Measurements from ENCODE around the gene GMDS. TPM values are rescaled to one million over a fixed set of nuclear protein-coding genes. Genes with fewer than 3 reads are reported as not detected.

GMDS gene
- total and polyA plus RNA-seq, 2 of the 8 experiments (the other 6 are each of a cell fraction or from before 2014, with no cell fraction given): 16.8 to 50.0 TPM

DNA sequence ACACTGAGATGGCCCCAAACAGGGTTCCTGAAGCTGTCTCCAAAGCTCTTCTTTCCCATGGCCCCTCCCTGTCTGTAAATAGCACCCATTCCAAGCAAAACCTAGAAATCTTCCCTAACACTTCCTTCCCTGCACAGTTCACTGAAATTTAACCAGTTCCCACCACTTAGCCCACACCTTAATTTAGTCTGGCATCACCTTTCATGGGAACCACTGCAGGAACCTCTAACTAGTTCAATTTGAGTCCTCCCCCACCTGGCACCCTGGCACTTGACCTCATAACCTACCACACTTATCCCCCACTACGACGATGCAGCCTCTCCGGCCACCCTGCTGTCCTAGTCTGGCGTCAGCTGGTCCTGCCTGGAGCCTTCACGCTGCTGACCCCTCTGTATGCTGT, 278.7 kb downstream of the GMDS start:
- Histone ChIP-seq H3K23me2 (ENCODE audit: low read depth, low read length) (no peaks in the 10 kb centered on the region), H3K18ac (ENCODE audit: extremely low read depth, low read length) (no peak overlapping the region), H3K9ac (replicated peaks in 1 of 4; ENCODE audit: extremely low read depth in 1 of 4, low read depth in 3 of 4, low read length in 3 of 4) (no peak overlapping the region), H4K91ac (replicated peaks; ENCODE audit: insufficient read length, low read length) (no peak overlapping the region), H3K79me1 (ENCODE audit: low read depth, low read length) (no peaks in the 10 kb centered on the region), H2BK12ac (ENCODE audit: low read depth, low read length) (peak overlapping the region; percentile 17; the same call in 1 of the 2 replicates), H2BK20ac (ENCODE audit: low read length) (no peak overlapping the region), H3K23ac (ENCODE audit: insufficient read length) (no peak overlapping the region), H2AFZ (ENCODE audit: low read length) (no peak overlapping the region), H3K56ac (replicated peaks; ENCODE audit: insufficient read length, low read depth, low read length) (no peak overlapping the region), H3K14ac (ENCODE audit: insufficient read length) (no peak overlapping the region), H4K20me1 (replicated peaks in 1 of 2; ENCODE audit: control insufficient read depth in 1 of 2, insufficient read depth in 2 of 2, low read length in 2 of 2) (no peaks in the 10 kb centered on the region), H2AK5ac (ENCODE audit: low read depth, low read length) (no peak overlapping the region), H3K79me2 (ENCODE audit: control insufficient read depth in 1 of 2, insufficient read depth in 2 of 2, low read length in 2 of 2) (no peaks in the 10 kb centered on the region), H3K4me2 (ENCODE audit: insufficient read depth in 1 of 2, low read depth in 2 of 2, low read length in 2 of 2) (no peak overlapping the region), H3K4me3 (ENCODE audit: extremely low read depth in 1 of 4, insufficient read depth in 2 of 4, low read depth in 3 of 4, low read length in 4 of 4) (no peak overlapping the region), H4K5ac (ENCODE audit: insufficient read length, low read depth, low read length) (no peak overlapping the region), H3K4ac (replicated peaks; ENCODE audit: insufficient read length, low read depth, low read length) (no peak overlapping the region), H2BK15ac (ENCODE audit: low read length) (no peak overlapping the region), H3K27me3 (replicated peaks in 1 of 4; ENCODE audit: control insufficient read depth in 3 of 4, extremely low read depth in 1 of 4, insufficient read depth in 3 of 4, low read length in 3 of 4) (no peaks in the 10 kb centered on the region), H2BK5ac (ENCODE audit: low read depth, low read length) (no peak overlapping the region), H2BK120ac (replicated peaks; ENCODE audit: low read depth, low read length) (no peak overlapping the region), H3K4me1 (replicated peaks in 1 of 4; ENCODE audit: control insufficient read depth in 3 of 4, insufficient read depth in 4 of 4, low read length in 3 of 4) (peaks cover 0 to 4% (median 0%) of the 10 kb centered on the region in 4 experiments; a peak in 1 of 7 replicates), H3K36me3 (ENCODE audit: control insufficient read depth in 2 of 4, insufficient read depth in 4 of 4, low read length in 3 of 4) (no peaks in the 10 kb centered on the region), H3K27ac (ENCODE audit: low read depth, low read length) (no peak overlapping the region), H4K8ac (ENCODE audit: extremely low read depth, insufficient read depth, low read length) (no peak overlapping the region), H3K9me3 (ENCODE audit: insufficient read depth in 2 of 2, low read depth in 1 of 2, low read length in 1 of 2) (no peaks in the 10 kb centered on the region)
- TF ChIP-seq, protein P1, sequence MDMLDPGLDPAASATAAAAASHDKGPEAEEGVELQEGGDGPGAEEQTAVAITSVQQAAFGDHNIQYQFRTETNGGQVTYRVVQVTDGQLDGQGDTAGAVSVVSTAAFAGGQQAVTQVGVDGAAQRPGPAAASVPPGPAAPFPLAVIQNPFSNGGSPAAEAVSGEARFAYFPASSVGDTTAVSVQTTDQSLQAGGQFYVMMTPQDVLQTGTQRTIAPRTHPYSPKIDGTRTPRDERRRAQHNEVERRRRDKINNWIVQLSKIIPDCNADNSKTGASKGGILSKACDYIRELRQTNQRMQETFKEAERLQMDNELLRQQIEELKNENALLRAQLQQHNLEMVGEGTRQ (IDR thresholded peaks at IDR 0.05; ENCODE audit: low read length): no peak
- TF ChIP-seq SIN3A (conservative IDR thresholded peaks at IDR 0.05 in 1 of 2, IDR thresholded peaks at IDR 0.05 in 1 of 2; ENCODE audit: low read depth in 1 of 2, low read length in 2 of 2) (no peak), GABPA (IDR thresholded peaks at IDR 0.05; ENCODE audit: borderline replicate concordance, insufficient read depth, low read length) (no peak), JUND (IDR thresholded peaks at IDR 0.05; ENCODE audit: low read length) (no peak), BRCA1 (IDR thresholded peaks at IDR 0.05; ENCODE audit: low read depth, low read length) (no peak), POLR2AphosphoS5 (IDR thresholded peaks at IDR 0.05; ENCODE audit: low read depth, low read length) (no peak), NRF1 (IDR thresholded peaks at IDR 0.05; ENCODE audit: low read depth, low read length) (no peak), KDM5A (IDR thresholded peaks at IDR 0.05; ENCODE audit: low read length) (no peak)
- POLR2A ChIA-PET (ENCODE audit: partially characterized antibody): no interaction called here
- FAIRE-seq: no peak
- CTCF ChIA-PET (ENCODE audit: partially characterized antibody): interaction anchor here (0.6 to 1.3 kb wide), 3 partner anchors 11 to 70 kb away, joined by 3 read pairs; no protein-coding TSS in a partner anchor
- DNase-seq (ENCODE audit: low read depth in 1 of 2, low spot score in 2 of 2): no peak
- WGBS, 2 experiments (ENCODE audit: extremely low coverage in 1 of 2, insufficient coverage in 1 of 2, insufficient read length in 1 of 2, insufficient replicate concordance in 2 of 2, low coverage in 1 of 2, low lambda C conversion rate in 2 of 2, missing lambda C conversion rate in 1 of 2): 92% methylated on average over 5 of the region's 5 CpGs; no CpG with 5 or more reads in 1 of the 2 experiments
